GM10847 (cell line): Measurements from ENCODE around the gene TNPO2.
A peak's percentile ranks its signal among the peaks of the same experiment; 100 is the strongest.

Experiments used
- POLR2A ChIP-seq: IDR thresholded peaks from 2 replicates; pipeline ENCODE4 v1.6.1; 2011; ENCODE audit not compliant: insufficient read length; ENCODE audit errors: extremely low read depth

Gene TNPO2

DNA sequence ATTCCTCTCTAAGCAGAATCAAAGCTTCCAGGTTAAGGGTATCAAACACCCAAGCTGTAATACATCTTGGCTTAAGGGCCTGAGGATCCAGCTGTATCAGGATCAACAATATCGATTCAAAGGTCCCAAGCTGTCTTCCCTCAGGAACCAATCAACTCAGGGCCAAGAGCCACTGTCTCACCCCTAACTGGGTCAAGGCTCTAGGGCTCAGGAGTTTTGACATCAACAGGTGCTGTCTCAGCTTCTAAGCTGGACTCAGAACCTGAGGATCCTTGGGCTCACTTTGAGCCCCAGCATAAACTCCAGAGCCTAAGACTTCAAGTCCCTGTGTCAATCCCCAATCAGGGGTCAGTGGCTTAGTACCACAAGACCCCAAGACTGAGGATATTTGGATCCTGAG is 28.2 kb downstream of the TNPO2 start:
- no peak for TF ChIP-seq POLR2A

GRCh38 chr19:12695096-12695495 is 28.6 kb downstream of the TNPO2 start:
- no peak for TF ChIP-seq POLR2A

DNA sequence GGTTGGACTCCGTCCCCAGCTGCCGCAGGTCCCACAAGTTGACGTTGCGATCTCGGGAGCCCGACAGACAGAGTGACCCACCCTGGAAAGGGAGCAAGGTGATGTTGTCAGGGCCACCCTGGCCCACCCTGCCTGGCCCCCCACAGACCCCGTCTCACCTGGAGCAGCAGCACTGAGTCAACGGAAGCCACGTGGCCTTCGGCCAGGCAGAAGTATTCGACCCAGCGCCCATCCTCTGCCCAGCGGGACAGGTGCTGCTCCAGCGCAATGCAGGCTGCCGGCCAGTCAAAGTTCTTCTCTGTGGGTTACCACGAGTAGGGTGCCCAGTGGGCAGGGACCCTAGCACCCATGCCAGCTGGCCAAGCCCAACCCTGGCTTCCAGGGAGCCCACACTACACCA is 29.1 kb downstream of the TNPO2 start:
- no peak for TF ChIP-seq POLR2A

- TF ChIP-seq POLR2A = no peak
Observed at GRCh38 chr19:12692960-12693359, 30.8 kb downstream of the TNPO2 start.

- no peak for TF ChIP-seq POLR2A
Observed at GRCh38 chr19:12689581-12690216, 34.0 kb downstream of the TNPO2 start.

- TF ChIP-seq POLR2A = no peak
Observed at GRCh38 chr19:12689012-12689411, 34.7 kb downstream of the TNPO2 start.

DNA sequence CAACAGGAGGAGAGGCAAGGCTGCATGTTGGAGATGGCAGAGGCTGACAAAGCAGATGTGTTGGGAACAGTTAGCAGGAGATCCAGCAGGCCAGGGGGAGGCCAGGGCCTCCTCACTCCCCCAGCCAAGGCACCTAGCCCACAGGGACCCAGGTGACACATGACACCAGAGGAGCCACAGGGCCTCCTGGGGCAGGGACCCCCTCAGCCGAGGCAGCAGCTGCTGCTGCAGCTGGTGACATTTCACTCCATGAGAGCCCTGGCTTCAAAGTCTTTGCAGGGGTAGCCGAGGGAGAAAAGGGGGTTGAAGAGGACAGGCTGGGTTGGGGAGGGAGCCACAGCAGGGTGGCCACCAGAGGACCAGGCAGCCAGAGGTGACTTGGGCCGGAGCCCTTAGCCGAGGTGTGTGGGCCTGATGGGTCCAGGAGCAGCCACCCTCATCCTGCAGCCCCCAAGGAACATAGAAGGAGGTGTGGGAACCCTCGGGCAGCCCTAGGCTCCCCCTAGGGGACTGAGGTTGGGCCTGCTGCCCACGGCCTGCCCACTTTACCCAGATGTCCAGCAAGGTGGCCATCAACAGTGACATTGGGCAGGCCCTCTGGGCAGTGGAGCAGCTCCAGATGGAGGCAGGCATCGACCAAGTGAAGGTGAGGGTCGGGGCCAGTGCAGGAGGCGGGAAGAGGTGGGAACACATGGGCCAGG is 36.1 kb downstream of the TNPO2 start, which contains the start of gene GNG14:
Gene GNG14, plus strand, starts transcription at position 503 of the 701 bp plus-strand sequence. Its CDS starts 51 bp downstream, at position 554.
- TF ChIP-seq POLR2A = no peak

DNA sequence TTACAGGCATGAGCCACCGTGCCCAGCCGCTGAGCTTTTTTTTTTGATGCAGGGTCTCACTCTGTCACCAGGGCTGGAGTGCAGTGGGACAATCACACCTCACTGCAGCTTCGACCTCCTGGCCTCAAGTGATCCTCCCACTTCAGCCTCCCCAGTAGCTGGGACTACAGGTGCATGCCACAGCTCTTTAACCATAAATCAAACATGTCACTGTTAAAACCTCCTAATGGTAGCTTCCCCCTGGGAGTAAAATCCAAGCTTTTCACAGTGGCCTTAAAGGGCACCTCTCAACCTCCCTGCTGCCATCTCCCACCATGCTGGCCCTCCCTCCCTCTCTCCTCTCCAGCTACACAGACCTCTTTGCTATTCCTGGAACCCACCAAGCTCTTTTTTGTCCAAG is 37.9 kb downstream of the TNPO2 start:
- no peak for TF ChIP-seq POLR2A

- TF ChIP-seq POLR2A = peak; percentile 66
Observed at GRCh38 chr19:12681074-12681987, 42.4 kb downstream of the TNPO2 start, which contains the start of gene DHPS. DHPS (minus strand) TSS chr19:12681880; CDS start chr19:12681766, 114 bp downstream.

DNA sequence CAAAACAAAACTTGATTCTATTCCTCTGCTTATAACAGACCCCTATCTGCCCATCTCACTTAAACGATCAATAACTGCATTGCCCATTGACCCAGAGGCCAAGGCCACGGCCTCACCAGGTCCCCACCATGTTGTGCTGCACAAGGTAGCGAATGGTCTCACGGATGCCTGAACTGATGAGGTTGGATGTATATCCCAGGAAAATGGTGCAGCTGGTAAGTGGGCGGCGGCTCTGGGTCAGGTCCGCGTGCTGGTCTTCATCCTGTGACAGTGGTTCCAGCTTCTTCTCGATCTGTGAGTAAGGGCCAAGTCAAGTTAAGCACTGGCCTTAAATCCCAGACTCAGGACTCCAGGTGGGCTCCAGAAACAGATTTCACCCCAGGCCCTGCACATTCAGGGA is 43.7 kb downstream of the TNPO2 start:
- no peak for TF ChIP-seq POLR2A

DNA sequence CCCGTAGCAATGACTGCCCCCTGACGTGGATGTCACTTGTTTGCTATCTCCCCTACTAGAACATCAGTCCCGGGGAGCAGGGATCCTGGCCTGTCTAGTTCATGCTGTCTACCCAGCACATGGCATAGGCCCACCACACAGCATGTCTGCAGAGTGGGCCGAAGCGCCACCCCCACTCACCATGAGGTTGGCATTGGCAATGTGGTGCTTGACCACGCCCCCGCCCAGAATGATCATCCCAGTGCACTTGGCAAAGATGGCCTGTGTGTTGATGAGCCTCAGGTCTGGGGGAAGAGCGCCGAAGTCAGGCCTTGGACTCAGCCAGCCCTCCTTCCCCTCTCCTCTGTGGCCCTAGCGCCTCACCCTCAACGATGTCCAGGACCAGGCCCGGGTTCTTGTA is 46.8 kb downstream of the TNPO2 start:
- no peak for TF ChIP-seq POLR2A

DNA sequence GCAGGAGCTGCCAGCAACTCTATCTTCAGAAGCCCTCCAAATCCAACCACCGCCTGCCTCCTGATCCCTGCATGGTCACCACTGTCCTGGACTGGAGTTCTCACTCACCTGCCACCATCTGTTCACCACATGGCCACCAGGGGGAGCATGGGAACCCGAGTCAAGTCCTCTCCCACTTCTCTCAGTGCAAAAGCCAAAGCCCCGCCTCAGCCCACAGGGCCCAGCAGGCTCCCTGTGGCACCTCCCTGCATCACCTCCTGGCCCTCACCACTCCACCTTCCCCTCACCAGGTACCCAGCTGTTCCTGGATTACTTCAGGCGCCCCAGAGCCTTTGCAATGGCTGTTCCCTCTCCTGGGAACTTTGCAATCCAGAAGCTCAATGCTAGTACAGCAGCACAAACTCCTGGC is 47.3 kb downstream of the TNPO2 start:
- TF ChIP-seq POLR2A = no peak

DNA sequence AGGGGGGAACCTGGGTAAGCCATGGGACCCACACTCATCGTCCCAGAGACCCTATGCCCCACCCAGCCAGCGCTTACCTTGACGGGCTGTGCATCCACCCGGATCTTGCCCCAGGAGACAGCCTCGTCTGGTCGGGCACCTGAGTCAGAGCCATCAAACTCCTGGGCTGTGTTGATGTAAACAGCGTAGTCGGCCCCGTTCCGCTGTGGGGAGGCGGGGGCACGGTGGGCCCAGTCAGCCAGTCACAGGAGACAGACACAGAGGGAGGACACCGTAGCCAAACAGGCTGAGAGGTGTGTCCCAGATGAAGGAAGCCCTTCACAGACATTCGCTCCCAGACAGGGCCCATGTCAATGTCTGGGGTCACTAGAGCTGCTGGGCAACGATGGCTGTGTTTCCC is 47.8 kb downstream of the TNPO2 start:
- TF ChIP-seq POLR2A = no peak

GRCh38 chr19:12675399-12675798 is 48.3 kb downstream of the TNPO2 start:
- TF ChIP-seq POLR2A = no peak

GRCh38 chr19:12672744-12673143 is 51.0 kb downstream of the TNPO2 start:
- no peak for TF ChIP-seq POLR2A
